Measurements from ENCODE around the gene GJC2.

GJC2 gene

GRCh38 chr1:228146417-228147150, 3.1 kb upstream of the GJC2 start:
- no peak for DNase-seq

- no peak for DNase-seq
Observed at GRCh38 chr1:228147151-228147693, 2.5 kb upstream of the GJC2 start.

- no peak for DNase-seq
Observed at GRCh38 chr1:228147768-228148167, 2.0 kb upstream of the GJC2 start.

GRCh38 chr1:228148196-228148861, 1.4 kb upstream of the GJC2 start:
- DNase-seq = no peak

GRCh38 chr1:228148935-228149405, 760 bp upstream of the GJC2 start:
- DNase-seq = no peak

GRCh38 chr1:228150120-228150460, 360 bp downstream of the GJC2 start:
- no peak for DNase-seq

- DNase-seq = no peak
Observed at GRCh38 chr1:228150461-228151179, 890 bp downstream of the GJC2 start.

- DNase-seq = no peak
Observed at GRCh38 chr1:228151180-228151925, 1.6 kb downstream of the GJC2 start.

- no peak for DNase-seq
Observed at GRCh38 chr1:228152097-228152917, 2.6 kb downstream of the GJC2 start.

- DNase-seq = no peak
Observed at GRCh38 chr1:228152918-228153258, 3.2 kb downstream of the GJC2 start.

GRCh38 chr1:228154021-228154669, 4.4 kb downstream of the GJC2 start:
- no peak for DNase-seq

GRCh38 chr1:228154670-228155571, 5.2 kb downstream of the GJC2 start:
- DNase-seq = no peak

GRCh38 chr1:228155596-228156514, 6.1 kb downstream of the GJC2 start:
- no peak for DNase-seq

GRCh38 chr1:228156515-228156881, 6.8 kb downstream of the GJC2 start:
- no peak for DNase-seq

- DNase-seq = no peak
Observed at GRCh38 chr1:228156941-228157728, 7.4 kb downstream of the GJC2 start.

- DNase-seq = no peak
Observed at GRCh38 chr1:228157729-228158126, 8.0 kb downstream of the GJC2 start.

GRCh38 chr1:228158151-228159007, 8.6 kb downstream of the GJC2 start:
- no peak for DNase-seq

Measured in NCI-H1048 (cell line).